Adrenal gland (tissue), 12 donors: ENCODE measurements around the gene RHOH. TPM values are rescaled to one million over a fixed set of nuclear protein-coding genes. Genes with fewer than 3 reads are reported as not detected.

ENCODE experiments used
- DNase-seq, 7 donors: peaks; one replicate each; pipeline ENCODE4 v3.0.0-alpha.2; 2019 to 2020
- H3K27ac ChIP-seq, 5 donors: fragments of 200-600 bp; sonication (generic) in 4 of 5; 1 replicate in 3 of 5; 2 replicates in 2 of 5; pipeline versions ENCODE4 v1.5.1 to v1.8.0; 2016 to 2020; ENCODE audit warnings: mild to moderate bottlenecking in 1 of 5
- H3K27me3 ChIP-seq: fragments of 200-600 bp; 2 replicates; pipeline ENCODE4 v1.8.0; 2021
- H3K36me3 ChIP-seq, 2 donors: fragments of 200-600 bp; replicated peaks in 1 of 2; 1 replicate in 1 of 2; 2 replicates in 1 of 2; pipeline versions ENCODE4 v1.5.1 to v1.8.0; 2018 to 2022
- H3K4me1 ChIP-seq, 2 donors: fragments of 200-600 bp; replicated peaks in 1 of 2; 1 replicate in 1 of 2; 2 replicates in 1 of 2; pipeline versions ENCODE4 v1.5.1 to v1.8.0; 2018 to 2021
- H3K4me3 ChIP-seq, 4 donors: fragments of 200-600 bp; sonication (generic) in 3 of 4; one replicate each; pipeline ENCODE4 v1.5.1; 2016 to 2018
- H3K9me3 ChIP-seq, 3 donors: fragments of 200-600 bp; sonication (generic) in 1 of 3; replicated peaks in 1 of 3; 1 replicate in 2 of 3; 2 replicates in 1 of 3; pipeline versions ENCODE4 v1.5.1 to v1.8.0; 2016 to 2021
- POLR2A ChIP-seq, 2 donors: fragments of 450-650 bp; IDR thresholded peaks; one replicate each; pipeline ENCODE4 v1.6.1; 2017; ENCODE audit warnings: antibody characterized with exemption in 2 of 2, mild to moderate bottlenecking in 2 of 2, moderate library complexity in 1 of 2
- WGBS, 4 donors: extraction: QIAGEN DNeasy Blood & Tissue Kit in 2 of 4; methylation state at CpG; one replicate each; pipeline versions ENCODE4 v1.1.5 to v1.1.7; 2013 to 2017; 5-methylcytosine and 5-hydroxymethylcytosine counted together
- intact Hi-C, 2 donors: fragments of 100-400 bp; cut with DNase I; formaldehyde crosslinking; loops; one replicate each; pipeline versions ENCODE4 v1.14.1 to v1.15.0; 2022 to 2023
- polyA plus RNA-seq, 3 donors: library from polyadenylated mRNA; stranded (reverse); fragments of 200-250 nt in 2 of 3; fragments of 350-450 nt in 1 of 3; fragmentation: Illumina TruSeq in 1 of 3; extraction: RNeasy Lipid Tissue Mini Kit (QIAGEN cat#74804) in 1 of 3; gene quantifications; one replicate each; pipeline ENCODE4 v1.2.3, GENCODE V29; 2013 to 2014
- total RNA-seq, 9 donors: library from RNA; depleted of rRNA in 4 of 9; stranded (reverse); fragments of >200 nt in 4 of 9; fragments of 120-200 nt in 1 of 9; fragmentation: NEBNext Ultra II Directional in 1 of 9; extraction: Animal tissue kit (Norgen Biotek cat#: 25700) in 1 of 9; gene quantifications; one replicate each; pipeline versions ENCODE4 v1.1.0 to v1.2.4, GENCODE V29; 2013 to 2023
- TF ChIP-seq, protein P1 (sequence below), 6 experiments: fragments of 450-650 bp in 4 of 6; fragments of 200-600 bp in 2 of 6; sonication (generic) in 1 of 6; IDR thresholded peaks; 1 replicate in 5 of 6; 2 replicates in 1 of 6; pipeline versions ENCODE4 v1.5.1 to v1.8.0; 2016 to 2021; ENCODE audit warnings: antibody characterized with exemption in 6 of 6, mild to moderate bottlenecking in 2 of 6, moderate library complexity in 1 of 6
- donor health status: healthy with polysubstance abuse.
- donor health status: Bipolar disorder and iron deficiency.
- donor health status: DM: yes; HTN: yes; CAD: no.
- donor health status: DM: no; HTN: no; CAD: no.
- donor health status: DM: no; HTN: no; CAD: no.
- donor health status: DM: yes; HTN: yes; CAD: no.

Gene RHOH
- total and polyA plus RNA-seq, 12 donors = 0.33 to 3.4 (median 0.96) TPM; not detected in 1

- intact Hi-C loops = no loop called here
- Histone ChIP-seq H3K4me1 (no peaks in the 10 kb centered on the region), H3K4me3 (no peak overlapping the region), H3K36me3 (no peaks in the 10 kb centered on the region), H3K27me3 (no peaks in the 10 kb centered on the region), H3K9me3 (no peaks in the 10 kb centered on the region), H3K27ac (no peak overlapping the region)
- WGBS, 4 donors = 85 to 89% (median 85%) methylated on average over 13 of the region's 13 CpGs
- TF ChIP-seq, protein P1, sequence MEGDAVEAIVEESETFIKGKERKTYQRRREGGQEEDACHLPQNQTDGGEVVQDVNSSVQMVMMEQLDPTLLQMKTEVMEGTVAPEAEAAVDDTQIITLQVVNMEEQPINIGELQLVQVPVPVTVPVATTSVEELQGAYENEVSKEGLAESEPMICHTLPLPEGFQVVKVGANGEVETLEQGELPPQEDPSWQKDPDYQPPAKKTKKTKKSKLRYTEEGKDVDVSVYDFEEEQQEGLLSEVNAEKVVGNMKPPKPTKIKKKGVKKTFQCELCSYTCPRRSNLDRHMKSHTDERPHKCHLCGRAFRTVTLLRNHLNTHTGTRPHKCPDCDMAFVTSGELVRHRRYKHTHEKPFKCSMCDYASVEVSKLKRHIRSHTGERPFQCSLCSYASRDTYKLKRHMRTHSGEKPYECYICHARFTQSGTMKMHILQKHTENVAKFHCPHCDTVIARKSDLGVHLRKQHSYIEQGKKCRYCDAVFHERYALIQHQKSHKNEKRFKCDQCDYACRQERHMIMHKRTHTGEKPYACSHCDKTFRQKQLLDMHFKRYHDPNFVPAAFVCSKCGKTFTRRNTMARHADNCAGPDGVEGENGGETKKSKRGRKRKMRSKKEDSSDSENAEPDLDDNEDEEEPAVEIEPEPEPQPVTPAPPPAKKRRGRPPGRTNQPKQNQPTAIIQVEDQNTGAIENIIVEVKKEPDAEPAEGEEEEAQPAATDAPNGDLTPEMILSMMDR (IDR thresholded peaks at IDR 0.05) = no peak
- no peak for TF ChIP-seq POLR2A (IDR thresholded peaks at IDR 0.05)
- no peak for DNase-seq
Measured at GRCh38 chr4:40211224-40212185, 14.7 kb downstream of the RHOH start.

- no peak overlapping the region for H3K4me3 ChIP-seq
- intact Hi-C loops = no loop called here
- TF ChIP-seq, protein P1 (IDR thresholded peaks at IDR 0.05) = no peak
- no peak for TF ChIP-seq POLR2A (IDR thresholded peaks at IDR 0.05)
- no peaks in the 10 kb centered on the region for H3K9me3 ChIP-seq
- no peak overlapping the region for H3K27ac ChIP-seq
- no peaks in the 10 kb centered on the region for H3K36me3 ChIP-seq
- no peak for DNase-seq
- 40 to 58% (median 49%) methylated on average over 6 of the region's 6 CpGs for WGBS, 4 donors
- H3K4me1 ChIP-seq = no peaks in the 10 kb centered on the region
- no peaks in the 10 kb centered on the region for H3K27me3 ChIP-seq
Measured at GRCh38 chr4:40212674-40213527, 16.1 kb downstream of the RHOH start.

DNA sequence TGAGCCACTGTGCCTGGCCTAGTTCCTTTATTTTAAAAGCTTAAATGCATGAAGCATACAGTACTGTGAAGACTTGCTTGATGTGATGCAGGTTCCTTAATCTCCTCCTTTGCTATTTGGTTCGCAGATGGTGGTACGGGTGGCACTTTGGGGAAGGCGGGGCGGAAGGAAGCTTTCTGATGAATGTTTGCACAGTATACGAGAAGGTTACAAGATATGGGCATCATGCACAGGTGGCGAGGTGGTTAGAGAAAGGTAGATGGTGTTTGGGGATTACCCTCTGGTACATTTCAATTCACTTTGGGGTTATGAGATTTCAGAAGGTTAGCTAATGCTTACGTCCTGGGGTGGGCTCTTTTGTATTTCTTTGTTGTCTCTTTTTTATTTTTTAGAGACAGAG, 17.2 kb downstream of the RHOH start:
- no peak for TF ChIP-seq POLR2A (IDR thresholded peaks at IDR 0.05)
- H3K27ac ChIP-seq = no peak overlapping the region
- H3K9me3 ChIP-seq = no peaks in the 10 kb centered on the region
- no peak overlapping the region for H3K4me3 ChIP-seq
- DNase-seq = no peak
- WGBS, 4 donors = 81 to 92% (median 86%) methylated on average over 7 of the region's 7 CpGs
- H3K4me1 ChIP-seq = no peaks in the 10 kb centered on the region
- H3K27me3 ChIP-seq = no peaks in the 10 kb centered on the region
- intact Hi-C loops = no loop called here
- H3K36me3 ChIP-seq = no peaks in the 10 kb centered on the region

GRCh38 chr4:40214661-40215418, 18.0 kb downstream of the RHOH start:
- WGBS, 4 donors = 80 to 86% (median 83%) methylated on average over 9 of the region's 9 CpGs
- H3K9me3 ChIP-seq = no peaks in the 10 kb centered on the region
- DNase-seq = no peak
- H3K4me1 ChIP-seq = no peaks in the 10 kb centered on the region
- no peak overlapping the region for H3K27ac ChIP-seq
- no peaks in the 10 kb centered on the region for H3K36me3 ChIP-seq
- intact Hi-C loops = no loop called here
- H3K27me3 ChIP-seq = no peaks in the 10 kb centered on the region
- TF ChIP-seq, protein P1 (IDR thresholded peaks at IDR 0.05) = no peak
- no peak for TF ChIP-seq POLR2A (IDR thresholded peaks at IDR 0.05)
- no peak overlapping the region for H3K4me3 ChIP-seq
